ENCODE measurements around the gene ATF6. TPM values are rescaled to one million over a fixed set of nuclear protein-coding genes. Genes with fewer than 3 reads are reported as not detected.
A peak's percentile ranks its signal among the peaks of the same experiment; 100 is the strongest.

The ATF6 gene
- total RNA-seq, 3 donors from 2014 or later: 21.7 to 24.9 (median 24.5) TPM

GRCh38 chr1:161988413-161988812 lies 222.3 kb downstream of the ATF6 start:
- no peak for TF ChIP-seq CTCF (IDR thresholded peaks at IDR 0.05)
- Histone ChIP-seq H3K36me3 (ENCODE audit: low read depth) (no peaks in the 10 kb centered on the region), H3K9me3 (no peaks in the 10 kb centered on the region), H3K4me3 (no peak overlapping the region), H3K4me1 (ENCODE audit: low read depth) (no peaks in the 10 kb centered on the region)
- intact Hi-C loops (cut with DNase I, micrococcal nuclease): no loop called here
- DNase-seq (no peak), ATAC-seq (no peak)

- ATAC-seq (no peak), DNase-seq (no peak)
- Histone ChIP-seq H3K4me1 (ENCODE audit: low read depth) (no peaks in the 10 kb centered on the region), H3K4me3 (no peak overlapping the region), H3K36me3 (ENCODE audit: low read depth) (no peaks in the 10 kb centered on the region), H3K9me3 (no peaks in the 10 kb centered on the region)
- intact Hi-C loops (cut with DNase I, micrococcal nuclease): no loop called here
- no peak for TF ChIP-seq CTCF (IDR thresholded peaks at IDR 0.05)
These were observed 223.0 kb downstream of the ATF6 start for GRCh38 chr1:161989108-161989507.

- Histone ChIP-seq H3K9me3 (no peaks in the 10 kb centered on the region), H3K4me3 (no peak overlapping the region), H3K4me1 (ENCODE audit: low read depth) (no peaks in the 10 kb centered on the region), H3K36me3 (ENCODE audit: low read depth) (no peaks in the 10 kb centered on the region)
- intact Hi-C loops (cut with DNase I, micrococcal nuclease): no loop called here
- peak; percentile 11 for ATAC-seq
- TF ChIP-seq CTCF (IDR thresholded peaks at IDR 0.05): no peak
- DNase-seq: no peak
These were observed 223.7 kb downstream of the ATF6 start for GRCh38 chr1:161989786-161990185.

- intact Hi-C loops (cut with DNase I, micrococcal nuclease): no loop called here
- H3K36me3 ChIP-seq (ENCODE audit: low read depth): no peaks in the 10 kb centered on the region
- H3K4me3 ChIP-seq: no peak overlapping the region
- ATAC-seq: no peak
- no peaks in the 10 kb centered on the region for H3K4me1 ChIP-seq (ENCODE audit: low read depth)
- H3K9me3 ChIP-seq: no peaks in the 10 kb centered on the region
- no peak for DNase-seq
- TF ChIP-seq CTCF (IDR thresholded peaks at IDR 0.05): no peak
These were observed 227.5 kb downstream of the ATF6 start for GRCh38 chr1:161993576-161993975.

- no peak for ATAC-seq
- no peak overlapping the region for H3K4me3 ChIP-seq
- H3K4me1 ChIP-seq (ENCODE audit: low read depth): no peaks in the 10 kb centered on the region
- no peak for TF ChIP-seq CTCF (IDR thresholded peaks at IDR 0.05)
- H3K9me3 ChIP-seq: no peaks in the 10 kb centered on the region
- H3K36me3 ChIP-seq (ENCODE audit: low read depth): no peaks in the 10 kb centered on the region
- intact Hi-C loops (cut with DNase I, micrococcal nuclease): no loop called here
- no peak for DNase-seq
These were observed 228.1 kb downstream of the ATF6 start for GRCh38 chr1:161994175-161994668.

- intact Hi-C loops (cut with DNase I, micrococcal nuclease): no loop called here
- H3K9me3 ChIP-seq: no peaks in the 10 kb centered on the region
- no peak for TF ChIP-seq CTCF (IDR thresholded peaks at IDR 0.05)
- no peaks in the 10 kb centered on the region for H3K36me3 ChIP-seq (ENCODE audit: low read depth)
- ATAC-seq (no peak), DNase-seq (no peak)
- no peaks in the 10 kb centered on the region for H3K4me1 ChIP-seq (ENCODE audit: low read depth)
- H3K4me3 ChIP-seq: no peak overlapping the region
These were observed 231.0 kb downstream of the ATF6 start for GRCh38 chr1:161997152-161997551.

Data from mucosa of descending colon (tissue), 3 donors.